GM15510 (cell line): ENCODE results near the gene CAMKK2.

Experiments used
- POLR2A ChIP-seq: IDR thresholded peaks from 3 replicates; pipeline ENCODE4 v1.6.1; 2011; ENCODE audit warnings: borderline replicate concordance; ENCODE audit not compliant: insufficient read length; ENCODE audit errors: extremely low read depth

CAMKK2 gene

GRCh38 chr12:121202407-121203355 is 93.8 kb downstream of the CAMKK2 start:
- no peak for TF ChIP-seq POLR2A

DNA sequence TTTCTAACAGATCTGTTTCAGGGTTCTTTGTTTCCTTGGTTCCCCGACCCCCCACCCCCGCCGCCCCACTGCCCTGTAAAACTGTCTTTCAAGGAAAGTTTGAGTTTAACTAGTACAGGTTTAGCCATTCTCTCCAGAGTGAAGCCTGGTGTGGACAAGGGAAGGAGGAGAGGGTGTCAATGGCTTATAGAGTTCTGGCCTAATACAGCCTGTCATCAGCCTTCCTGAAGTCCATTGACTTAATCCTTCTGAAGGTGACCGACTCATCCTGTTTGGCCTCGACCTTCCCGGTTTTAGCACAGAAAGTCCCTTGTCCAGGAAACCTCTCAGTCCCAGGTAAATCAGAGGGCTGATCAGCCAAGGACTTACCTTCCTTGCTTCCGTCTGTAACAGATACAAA is 97.6 kb downstream of the CAMKK2 start:
- no peak for TF ChIP-seq POLR2A

DNA sequence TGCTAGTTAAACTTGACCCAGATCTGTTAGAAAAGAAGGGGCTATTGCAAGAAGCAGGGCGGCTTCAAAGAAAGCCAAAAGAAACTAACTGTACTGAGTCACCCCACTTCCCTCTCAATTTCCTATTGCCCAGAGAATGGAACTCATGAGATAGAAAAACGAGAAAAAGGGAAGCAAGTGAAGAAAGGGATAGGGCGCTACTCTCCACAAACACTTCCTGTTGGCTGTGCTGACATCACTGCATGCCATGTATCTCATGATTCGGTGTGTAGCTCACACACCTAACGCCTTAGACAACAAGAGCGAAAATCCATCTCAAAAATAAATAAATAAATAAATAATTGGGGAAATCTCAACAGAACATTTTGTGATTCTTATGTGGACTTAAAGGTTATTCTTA is 99.6 kb downstream of the CAMKK2 start:
- no peak for TF ChIP-seq POLR2A

- no peak for TF ChIP-seq POLR2A
Observed at GRCh38 chr12:121191151-121191550, 105.4 kb downstream of the CAMKK2 start.

DNA sequence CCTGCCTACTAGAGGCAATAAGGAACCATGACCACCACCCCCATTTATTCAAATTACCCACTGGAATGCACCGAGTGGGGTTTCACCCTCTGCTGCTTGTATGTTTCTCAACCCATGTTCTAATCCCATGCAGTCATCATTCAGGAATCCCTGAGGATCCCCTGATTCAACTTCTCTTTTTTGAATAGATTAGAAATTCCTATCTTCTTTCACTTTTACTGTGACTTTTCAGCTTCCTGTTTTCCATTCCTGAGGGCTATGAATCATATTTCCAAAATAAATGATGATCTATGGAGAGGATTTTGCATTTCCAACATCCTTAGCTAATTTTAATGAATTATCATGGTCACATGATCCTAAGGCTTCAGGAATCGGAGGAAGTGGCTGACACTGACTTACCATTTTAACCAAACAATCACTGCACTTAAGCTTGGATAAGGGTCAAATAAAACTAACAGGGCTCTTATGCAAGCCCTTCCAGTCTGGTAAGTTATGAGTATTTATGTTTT is 105.9 kb downstream of the CAMKK2 start:
- TF ChIP-seq POLR2A: no peak

DNA sequence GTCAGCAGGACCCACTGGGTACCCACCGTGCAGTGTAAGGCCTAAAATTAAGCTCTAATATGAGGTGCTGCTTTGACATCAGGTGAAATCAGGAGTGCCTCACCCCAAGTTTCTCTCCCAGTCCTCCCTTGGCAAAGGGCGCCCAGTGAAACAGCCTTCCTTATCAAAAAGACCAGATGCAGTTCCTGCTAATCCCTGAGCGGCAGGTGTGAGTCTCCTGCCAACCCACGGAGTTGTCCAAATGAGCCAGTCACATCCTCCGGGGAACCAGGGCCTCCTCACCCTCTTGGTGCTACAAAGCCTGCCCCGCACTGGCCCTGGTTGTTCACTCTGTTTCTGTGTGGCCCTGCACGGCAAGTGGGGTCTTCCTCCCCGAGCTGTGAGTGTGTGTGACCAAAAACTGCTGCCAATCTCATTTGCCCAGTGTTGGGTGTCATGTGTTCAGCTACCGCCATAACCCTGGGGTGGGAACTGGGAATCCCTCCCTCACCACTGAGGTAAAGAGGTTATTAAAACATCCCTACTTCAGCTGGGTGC is 106.8 kb downstream of the CAMKK2 start:
- TF ChIP-seq POLR2A: no peak

DNA sequence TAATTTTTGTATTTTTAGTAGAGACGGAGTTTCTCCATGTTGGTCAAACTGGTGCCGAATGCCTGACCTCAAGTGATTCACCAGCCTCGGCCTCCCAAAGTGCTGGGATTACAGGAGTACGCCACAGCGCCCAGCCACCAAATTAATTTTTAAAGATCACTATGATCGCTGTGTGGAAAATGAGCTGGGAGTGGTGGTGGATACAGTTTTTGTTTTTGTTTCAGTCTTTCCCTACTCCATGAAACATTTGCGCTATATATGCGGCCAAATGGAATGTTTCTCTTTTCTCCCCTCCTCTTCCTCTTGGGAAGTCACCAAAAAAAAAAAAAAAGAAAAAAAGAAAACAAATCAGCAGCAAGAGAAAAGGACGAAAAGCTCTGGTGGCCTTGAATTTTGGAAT is 107.4 kb downstream of the CAMKK2 start:
- TF ChIP-seq POLR2A: no peak

DNA sequence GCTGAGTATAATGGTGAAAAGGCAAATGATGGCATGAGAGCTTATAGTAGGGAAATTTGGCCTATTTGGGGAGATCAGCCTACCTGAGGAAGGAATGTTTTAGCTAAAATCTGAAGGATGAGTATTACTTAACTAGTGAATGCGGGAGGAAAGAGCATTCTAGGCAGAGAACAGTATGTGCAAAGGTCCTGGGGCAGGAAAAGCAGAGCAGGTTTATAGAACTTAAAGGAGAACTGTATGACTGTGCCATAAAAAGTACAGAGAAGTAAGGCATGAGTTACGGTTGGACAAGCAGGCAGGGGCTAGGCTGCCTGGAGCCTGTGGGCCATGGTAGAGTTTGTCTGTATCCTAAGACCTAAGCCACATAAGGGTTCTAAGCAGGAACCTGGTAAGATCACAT is 108.3 kb downstream of the CAMKK2 start:
- no peak for TF ChIP-seq POLR2A
